PC-3 (cell line): ENCODE data around the gene CCSER1.

ENCODE experiments used
- EZH2 ChIP-seq: fragments of 300-600 bp; sonication (generic); IDR thresholded peaks from one replicate; pipeline ENCODE4 v1.6.1; 2017; ENCODE audit warnings: antibody characterized with exemption, mild to moderate bottlenecking, low read length; ENCODE audit not compliant: unreplicated experiment
- EZH2phosphoT487 ChIP-seq: fragments of 300-600 bp; sonication (generic); IDR thresholded peaks from 2 replicates; pipeline ENCODE4 v1.6.1; 2018; ENCODE audit warnings: mild to moderate bottlenecking, antibody characterized with exemption, low read length, borderline replicate concordance
- TF ChIP-seq, protein P1 (sequence below): fragments of 300-600 bp; sonication (generic); conservative IDR thresholded peaks from 2 replicates; pipeline ENCODE4 v1.5.1; 2017; ENCODE audit warnings: antibody characterized with exemption, low read depth, mild to moderate bottlenecking, low read length

DNA sequence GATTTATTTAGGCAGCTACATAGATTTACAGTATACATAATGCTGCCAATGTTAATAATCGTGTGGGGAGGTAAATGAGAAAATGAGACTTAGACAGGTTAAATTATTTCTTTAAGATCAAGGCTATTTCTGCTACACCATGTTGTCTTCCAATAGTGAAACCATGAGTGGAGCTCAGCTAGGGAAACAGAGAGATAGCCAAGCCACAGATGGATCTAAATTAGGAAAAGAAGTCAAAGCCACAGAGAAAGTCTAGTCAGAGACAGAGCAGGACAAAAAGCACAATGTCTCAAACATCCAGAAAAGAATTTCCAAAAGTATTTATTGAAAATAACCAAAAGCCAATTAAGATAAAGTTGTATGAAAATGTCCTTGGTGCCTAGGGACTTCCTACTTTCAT lies 1309.4 kb downstream of the CCSER1 start:
- TF ChIP-seq, protein P1, sequence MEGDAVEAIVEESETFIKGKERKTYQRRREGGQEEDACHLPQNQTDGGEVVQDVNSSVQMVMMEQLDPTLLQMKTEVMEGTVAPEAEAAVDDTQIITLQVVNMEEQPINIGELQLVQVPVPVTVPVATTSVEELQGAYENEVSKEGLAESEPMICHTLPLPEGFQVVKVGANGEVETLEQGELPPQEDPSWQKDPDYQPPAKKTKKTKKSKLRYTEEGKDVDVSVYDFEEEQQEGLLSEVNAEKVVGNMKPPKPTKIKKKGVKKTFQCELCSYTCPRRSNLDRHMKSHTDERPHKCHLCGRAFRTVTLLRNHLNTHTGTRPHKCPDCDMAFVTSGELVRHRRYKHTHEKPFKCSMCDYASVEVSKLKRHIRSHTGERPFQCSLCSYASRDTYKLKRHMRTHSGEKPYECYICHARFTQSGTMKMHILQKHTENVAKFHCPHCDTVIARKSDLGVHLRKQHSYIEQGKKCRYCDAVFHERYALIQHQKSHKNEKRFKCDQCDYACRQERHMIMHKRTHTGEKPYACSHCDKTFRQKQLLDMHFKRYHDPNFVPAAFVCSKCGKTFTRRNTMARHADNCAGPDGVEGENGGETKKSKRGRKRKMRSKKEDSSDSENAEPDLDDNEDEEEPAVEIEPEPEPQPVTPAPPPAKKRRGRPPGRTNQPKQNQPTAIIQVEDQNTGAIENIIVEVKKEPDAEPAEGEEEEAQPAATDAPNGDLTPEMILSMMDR = no peak
- no peak for TF ChIP-seq EZH2
- TF ChIP-seq EZH2phosphoT487 = no peak
